ENCODE data around the gene EDARADD.
"Not testable (repeated sequence)": the region's sequence is repeated elsewhere in the genome, so short reads cannot be mapped to it uniquely, and the experiment has no call there.

The EDARADD gene

GRCh38 chr1:236365999-236366570 lies 28.0 kb upstream of the EDARADD start:
- H3K27me3 ChIP-seq = no peaks in the 10 kb centered on the region
- H3K9me3 ChIP-seq = no peaks in the 10 kb centered on the region
- no peak overlapping the region for H3K27ac ChIP-seq
- H3K36me3 ChIP-seq = no peaks in the 10 kb centered on the region
- H3K4me3 ChIP-seq (ENCODE audit: low read depth in 1 of 2, low read length in 1 of 2) = no peak overlapping the region
- no peak for TF ChIP-seq CTCF (IDR thresholded peaks at IDR 0.05)
- no peaks in the 10 kb centered on the region for H3K4me1 ChIP-seq (ENCODE audit: control insufficient read depth in 1 of 2, insufficient read depth in 1 of 2, low read depth in 1 of 2, low read length in 1 of 2)

GRCh38 chr1:236366681-236367080 lies 27.4 kb upstream of the EDARADD start:
- H3K36me3 ChIP-seq; H3K9me3 ChIP-seq; H3K4me1 ChIP-seq (ENCODE audit: control insufficient read depth in 1 of 2, insufficient read depth in 1 of 2, low read depth in 1 of 2, low read length in 1 of 2); H3K4me3 ChIP-seq (ENCODE audit: low read depth in 1 of 2, low read length in 1 of 2); H3K27ac ChIP-seq; H3K27me3 ChIP-seq: not testable (repeated sequence)

- Histone ChIP-seq H3K27me3 (no peaks in the 10 kb centered on the region), H3K27ac (no peak overlapping the region), H3K4me1 (ENCODE audit: control insufficient read depth in 1 of 2, insufficient read depth in 1 of 2, low read depth in 1 of 2, low read length in 1 of 2) (no peaks in the 10 kb centered on the region), H3K36me3 (no peaks in the 10 kb centered on the region), H3K4me3 (ENCODE audit: low read depth in 1 of 2, low read length in 1 of 2) (no peak overlapping the region), H3K9me3 (no peaks in the 10 kb centered on the region)
- no peak for TF ChIP-seq CTCF (IDR thresholded peaks at IDR 0.05)
Measured at GRCh38 chr1:236370420-236370819, 23.7 kb upstream of the EDARADD start.

GRCh38 chr1:236371083-236371482 lies 23.0 kb upstream of the EDARADD start:
- H3K27me3 ChIP-seq = no peaks in the 10 kb centered on the region
- no peak overlapping the region for H3K4me3 ChIP-seq (ENCODE audit: low read depth in 1 of 2, low read length in 1 of 2)

GRCh38 chr1:236377832-236378535 lies 16.1 kb upstream of the EDARADD start:
- no peaks in the 10 kb centered on the region for H3K4me1 ChIP-seq (ENCODE audit: control insufficient read depth in 1 of 2, insufficient read depth in 1 of 2, low read depth in 1 of 2, low read length in 1 of 2)
- no peak overlapping the region for H3K27ac ChIP-seq
- no peaks in the 10 kb centered on the region for H3K36me3 ChIP-seq
- H3K27me3 ChIP-seq = no peaks in the 10 kb centered on the region
- TF ChIP-seq CTCF (IDR thresholded peaks at IDR 0.05) = no peak
- no peak overlapping the region for H3K4me3 ChIP-seq (ENCODE audit: low read depth in 1 of 2, low read length in 1 of 2)
- no peaks in the 10 kb centered on the region for H3K9me3 ChIP-seq

More at GRCh38 chr1:236371083-236371482, 23.0 kb upstream of the EDARADD start:
- TF ChIP-seq CTCF (IDR thresholded peaks at IDR 0.05) = no peak
- H3K36me3 ChIP-seq = no peaks in the 10 kb centered on the region
- no peaks in the 10 kb centered on the region for H3K9me3 ChIP-seq
- no peak overlapping the region for H3K27ac ChIP-seq
- H3K4me1 ChIP-seq (ENCODE audit: control insufficient read depth in 1 of 2, insufficient read depth in 1 of 2, low read depth in 1 of 2, low read length in 1 of 2) = no peaks in the 10 kb centered on the region

GRCh38 chr1:236381565-236382158 lies 12.4 kb upstream of the EDARADD start:
- H3K36me3 ChIP-seq = no peaks in the 10 kb centered on the region
- no peak overlapping the region for H3K4me3 ChIP-seq (ENCODE audit: low read depth in 1 of 2, low read length in 1 of 2)
- H3K9me3 ChIP-seq = no peaks in the 10 kb centered on the region
- H3K4me1 ChIP-seq (ENCODE audit: control insufficient read depth in 1 of 2, insufficient read depth in 1 of 2, low read depth in 1 of 2, low read length in 1 of 2) = no peaks in the 10 kb centered on the region
- H3K27ac ChIP-seq = no peak overlapping the region
- no peaks in the 10 kb centered on the region for H3K27me3 ChIP-seq
- no peak for TF ChIP-seq CTCF (IDR thresholded peaks at IDR 0.05)

All from neutrophil (primary cell).